GM12891 (cell line): ENCODE measurements around the gene PCDHGA1.
"Not testable (repeated sequence)": the region's sequence is repeated elsewhere in the genome, so short reads cannot be mapped to it uniquely, and the experiment has no call there.

Experiments used
- DNase-seq: peaks from one replicate; pipeline ENCODE4 v3.0.0; 2011; ENCODE audit warnings: low spot score; ENCODE audit not compliant: insufficient read length
- FAIRE-seq: peaks from 2 replicates; lab custom pipeline; 2011; peaks lifted over from hg19 to GRCh38; lab: Jason Lieb, UNC
- PAX5 ChIP-seq: IDR thresholded peaks from 2 replicates; pipeline ENCODE4 v1.6.1; 2011; ENCODE audit warnings: low read length, moderate library complexity, mild to moderate bottlenecking; ENCODE audit not compliant: insufficient read depth, severe bottlenecking
- POLR2A ChIP-seq: IDR thresholded peaks from 2 replicates; pipeline ENCODE4 v1.6.1; 2011; ENCODE audit warnings: low read depth, low read length, control low read depth
- POLR2AphosphoS5 ChIP-seq: IDR thresholded peaks from 2 replicates; pipeline ENCODE4 v1.6.1; 2011; ENCODE audit warnings: low read depth, low read length, control low read depth
- POU2F2 ChIP-seq: IDR thresholded peaks from 2 replicates; pipeline ENCODE4 v1.6.1; 2011; ENCODE audit warnings: low read depth, mild to moderate bottlenecking, control low read depth, low read length, moderate library complexity
- SPI1 ChIP-seq: IDR thresholded peaks from 2 replicates; pipeline ENCODE4 v1.6.1; 2011; ENCODE audit warnings: low read depth, low read length, control low read depth
- TAF1 ChIP-seq: IDR thresholded peaks from 2 replicates; pipeline ENCODE4 v1.6.1; 2011; ENCODE audit warnings: low read depth, low read length, control low read depth

Gene PCDHGA1

DNA sequence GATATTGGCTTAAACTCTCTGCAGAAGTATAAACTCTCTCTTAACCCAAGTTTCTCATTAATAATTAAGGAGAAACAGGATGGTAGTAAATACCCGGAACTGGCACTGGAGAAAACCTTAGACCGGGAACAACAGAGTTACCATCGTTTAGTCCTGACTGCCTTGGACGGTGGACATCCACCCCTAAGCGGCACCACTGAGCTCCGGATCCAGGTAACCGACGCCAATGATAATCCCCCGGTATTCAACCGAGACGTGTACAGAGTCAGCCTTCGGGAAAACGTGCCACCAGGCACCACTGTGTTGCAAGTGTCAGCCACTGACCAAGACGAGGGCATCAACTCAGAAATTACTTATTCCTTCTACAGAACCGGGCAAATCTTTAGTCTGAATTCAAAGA is 68.3 kb downstream of the PCDHGA1 start:
- DNase-seq = no peak
- no peak for FAIRE-seq
- TF ChIP-seq POLR2A = no peak
- TF ChIP-seq SPI1 = no peak
- no peak for TF ChIP-seq PAX5
- TF ChIP-seq POLR2AphosphoS5 = no peak
- no peak for TF ChIP-seq TAF1
- no peak for TF ChIP-seq POU2F2

DNA sequence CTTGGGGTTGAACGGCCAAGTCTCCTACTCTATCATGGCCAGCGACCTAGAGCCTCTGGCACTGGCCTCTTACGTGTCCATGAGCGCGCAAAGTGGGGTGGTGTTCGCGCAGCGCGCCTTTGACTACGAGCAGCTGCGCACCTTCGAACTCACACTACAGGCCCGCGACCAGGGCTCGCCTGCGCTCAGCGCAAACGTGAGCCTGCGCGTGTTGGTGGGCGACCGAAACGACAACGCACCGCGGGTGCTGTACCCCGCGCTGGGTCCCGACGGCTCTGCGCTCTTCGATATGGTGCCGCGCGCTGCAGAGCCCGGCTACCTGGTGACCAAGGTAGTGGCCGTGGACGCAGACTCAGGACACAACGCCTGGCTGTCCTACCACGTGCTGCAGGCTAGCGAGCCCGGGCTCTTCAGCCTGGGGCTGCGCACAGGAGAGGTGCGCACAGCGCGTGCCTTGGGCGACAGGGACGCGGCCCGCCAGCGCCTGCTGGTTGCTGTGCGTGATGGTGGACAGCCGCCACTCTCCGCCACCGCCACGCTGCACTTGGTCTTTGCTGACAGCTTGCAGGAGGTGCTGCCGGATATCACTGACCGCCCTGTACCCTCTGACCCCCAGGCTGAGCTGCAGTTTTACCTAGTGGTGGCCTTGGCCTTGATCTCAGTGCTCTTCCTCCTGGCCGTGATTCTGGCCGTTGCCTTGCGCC is 69.4 kb downstream of the PCDHGA1 start:
- FAIRE-seq = no peak
- no peak for DNase-seq
- no peak for TF ChIP-seq POU2F2
- TF ChIP-seq SPI1 = no peak
- TF ChIP-seq POLR2A = no peak
- TF ChIP-seq POLR2AphosphoS5 = no peak
- no peak for TF ChIP-seq PAX5
- no peak for TF ChIP-seq TAF1

DNA sequence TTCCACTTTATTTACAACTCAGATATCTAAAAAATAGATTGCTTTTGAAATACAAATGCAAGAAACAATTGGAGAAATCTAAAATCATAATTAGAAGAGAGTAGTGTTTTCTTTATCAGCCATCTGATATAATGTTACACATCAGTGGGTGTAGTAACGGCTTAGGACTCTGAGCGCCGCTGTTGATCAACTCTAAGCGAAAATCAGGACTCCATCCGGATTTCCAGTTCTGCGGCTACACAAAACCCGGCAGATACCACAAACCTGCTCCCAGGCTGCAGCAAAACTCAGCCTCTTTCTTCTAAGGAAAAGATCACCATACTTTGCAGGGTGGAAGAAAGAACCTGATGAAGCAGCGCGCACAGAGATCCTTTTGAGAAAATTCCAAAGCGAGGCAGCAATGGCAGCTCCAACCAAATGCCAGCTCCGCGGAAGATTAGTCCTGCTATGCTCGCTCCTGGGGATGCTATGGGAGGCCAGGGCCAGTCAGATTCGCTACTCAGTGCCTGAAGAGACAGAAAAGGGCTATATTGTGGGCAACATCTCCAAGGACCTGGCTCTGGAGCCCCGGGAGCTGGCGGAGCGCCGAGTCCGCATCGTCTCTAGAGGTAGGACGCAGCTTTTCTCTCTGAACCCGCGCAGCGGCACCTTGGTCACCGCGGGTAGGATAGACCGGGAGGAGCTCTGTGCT is 72.4 kb downstream of the PCDHGA1 start, which contains the start of gene PCDHGA9:
PCDHGA9 (plus strand) TSS at position 226 of the 691 bp plus-strand sequence; CDS start at position 401, 175 bp downstream.
- FAIRE-seq = no peak
- no peak for TF ChIP-seq TAF1
- no peak for TF ChIP-seq PAX5
- no peak for TF ChIP-seq POLR2A
- TF ChIP-seq SPI1 = no peak
- no peak for TF ChIP-seq POU2F2
- no peak for TF ChIP-seq POLR2AphosphoS5
- DNase-seq = no peak

DNA sequence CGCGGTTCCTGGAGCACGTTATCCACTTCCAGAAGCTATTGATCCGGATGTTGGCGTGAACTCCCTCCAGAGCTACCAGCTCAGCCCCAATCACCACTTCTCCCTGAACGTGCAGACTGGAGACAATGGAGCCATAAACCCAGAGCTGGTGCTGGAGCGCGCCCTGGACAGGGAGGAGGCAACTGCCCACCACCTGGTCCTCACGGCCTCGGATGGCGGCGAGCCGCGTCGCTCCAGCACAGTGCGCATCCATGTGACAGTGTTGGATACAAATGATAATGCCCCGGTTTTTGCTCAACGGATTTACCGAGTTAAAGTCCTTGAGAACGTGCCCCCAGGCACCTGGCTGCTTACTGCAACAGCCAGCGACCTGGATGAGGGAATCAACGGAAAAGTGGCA is 73.1 kb downstream of the PCDHGA1 start:
- FAIRE-seq = no peak
- DNase-seq = no peak
- no peak for TF ChIP-seq TAF1
- TF ChIP-seq SPI1 = no peak
- TF ChIP-seq POLR2AphosphoS5 = no peak
- no peak for TF ChIP-seq PAX5
- TF ChIP-seq POLR2A = no peak
- no peak for TF ChIP-seq POU2F2

DNA sequence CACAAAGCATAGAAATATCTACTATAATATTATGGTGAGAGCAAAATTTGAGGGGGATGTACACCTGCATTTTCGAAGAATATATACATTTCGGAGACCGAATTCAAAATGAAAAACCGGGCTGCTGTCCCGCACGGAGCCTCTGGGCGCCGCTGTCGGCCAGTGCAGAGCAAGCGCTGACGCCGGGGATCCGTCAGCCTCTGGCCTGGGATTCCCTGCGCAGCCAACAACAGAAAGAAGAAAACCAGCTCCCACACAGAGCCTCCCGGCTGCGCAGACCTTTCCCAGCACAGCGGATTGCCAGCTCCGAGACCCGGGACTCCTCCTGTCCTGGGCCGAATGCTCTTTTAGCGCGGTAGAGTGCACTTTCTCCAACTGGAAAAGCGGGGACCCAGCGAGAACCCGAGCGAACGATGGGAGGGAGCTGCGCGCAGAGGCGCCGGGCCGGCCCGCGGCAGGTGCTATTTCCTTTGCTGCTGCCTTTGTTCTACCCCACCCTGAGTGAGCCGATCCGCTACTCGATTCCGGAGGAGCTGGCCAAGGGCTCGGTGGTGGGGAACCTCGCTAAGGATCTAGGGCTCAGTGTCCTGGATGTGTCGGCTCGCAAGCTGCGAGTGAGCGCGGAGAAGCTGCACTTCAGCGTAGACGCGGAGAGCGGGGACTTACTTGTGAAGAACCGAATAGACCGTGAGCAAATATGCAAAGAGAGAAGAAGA is 77.6 kb downstream of the PCDHGA1 start, which contains the start of gene PCDHGB6:
PCDHGB6 (plus strand) TSS at position 232 of the 716 bp plus-strand sequence; CDS start at position 414, 182 bp downstream.
- not testable (repeated sequence) for DNase-seq

DNA sequence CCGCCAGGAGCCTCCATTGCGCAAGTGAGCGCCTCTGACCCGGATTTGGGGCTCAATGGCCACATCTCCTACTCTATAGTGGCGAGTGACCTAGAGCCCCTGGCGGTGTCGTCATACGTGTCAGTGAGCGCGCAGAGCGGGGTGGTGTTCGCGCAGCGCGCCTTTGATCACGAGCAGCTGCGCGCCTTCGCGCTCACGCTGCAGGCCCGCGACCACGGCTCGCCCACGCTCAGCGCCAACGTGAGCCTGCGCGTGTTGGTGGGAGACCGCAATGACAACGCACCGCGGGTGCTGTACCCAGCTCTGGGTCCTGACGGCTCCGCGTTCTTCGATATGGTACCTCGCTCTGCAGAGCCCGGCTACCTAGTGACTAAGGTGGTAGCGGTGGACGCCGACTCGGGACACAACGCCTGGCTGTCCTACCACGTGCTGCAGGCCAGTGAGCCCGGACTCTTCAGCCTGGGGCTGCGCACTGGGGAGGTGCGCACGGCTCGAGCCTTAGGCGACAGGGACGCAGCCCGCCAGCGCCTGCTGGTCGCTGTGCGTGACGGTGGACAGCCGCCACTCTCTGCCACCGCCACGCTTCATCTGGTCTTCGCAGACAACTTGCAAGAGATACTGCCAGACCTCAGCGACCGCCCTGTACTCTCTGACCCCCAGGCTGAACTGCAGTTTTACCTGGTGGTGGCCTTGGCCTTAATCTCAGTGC is 79.4 kb downstream of the PCDHGA1 start:
- TF ChIP-seq POU2F2 = no peak
- TF ChIP-seq POLR2AphosphoS5 = no peak
- no peak for TF ChIP-seq POLR2A
- TF ChIP-seq SPI1 = no peak
- TF ChIP-seq TAF1 = no peak
- no peak for TF ChIP-seq PAX5
- no peak for DNase-seq
- FAIRE-seq = no peak

More for the DNA sequence above, 77.6 kb downstream of the PCDHGA1 start, which contains the start of gene PCDHGB6:
- FAIRE-seq = not testable (repeated sequence)

DNA sequence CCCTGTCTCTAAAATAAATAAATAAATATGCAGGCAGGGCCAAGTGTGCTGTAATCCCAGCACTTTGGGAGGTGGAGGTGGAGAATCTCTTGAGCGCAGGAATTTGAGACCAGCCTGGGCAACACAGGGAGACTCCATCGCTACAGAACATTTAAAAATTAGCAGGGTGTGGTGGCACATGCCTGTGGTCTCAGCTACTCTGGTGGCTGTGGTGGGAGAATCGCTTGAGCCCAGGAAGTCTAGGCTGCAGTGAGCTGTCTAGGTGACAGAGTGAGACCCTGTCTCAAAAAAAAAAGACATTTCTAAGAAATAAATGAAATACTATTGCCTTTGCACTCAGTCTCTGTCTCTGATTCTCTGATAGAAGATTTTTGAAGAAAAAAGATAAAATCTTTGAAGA is 81.3 kb downstream of the PCDHGA1 start:
- no peak for DNase-seq
- TF ChIP-seq POLR2A = no peak
- TF ChIP-seq SPI1 = no peak
- no peak for TF ChIP-seq POU2F2
- no peak for TF ChIP-seq TAF1
- TF ChIP-seq PAX5 = no peak
- TF ChIP-seq POLR2AphosphoS5 = no peak

DNA sequence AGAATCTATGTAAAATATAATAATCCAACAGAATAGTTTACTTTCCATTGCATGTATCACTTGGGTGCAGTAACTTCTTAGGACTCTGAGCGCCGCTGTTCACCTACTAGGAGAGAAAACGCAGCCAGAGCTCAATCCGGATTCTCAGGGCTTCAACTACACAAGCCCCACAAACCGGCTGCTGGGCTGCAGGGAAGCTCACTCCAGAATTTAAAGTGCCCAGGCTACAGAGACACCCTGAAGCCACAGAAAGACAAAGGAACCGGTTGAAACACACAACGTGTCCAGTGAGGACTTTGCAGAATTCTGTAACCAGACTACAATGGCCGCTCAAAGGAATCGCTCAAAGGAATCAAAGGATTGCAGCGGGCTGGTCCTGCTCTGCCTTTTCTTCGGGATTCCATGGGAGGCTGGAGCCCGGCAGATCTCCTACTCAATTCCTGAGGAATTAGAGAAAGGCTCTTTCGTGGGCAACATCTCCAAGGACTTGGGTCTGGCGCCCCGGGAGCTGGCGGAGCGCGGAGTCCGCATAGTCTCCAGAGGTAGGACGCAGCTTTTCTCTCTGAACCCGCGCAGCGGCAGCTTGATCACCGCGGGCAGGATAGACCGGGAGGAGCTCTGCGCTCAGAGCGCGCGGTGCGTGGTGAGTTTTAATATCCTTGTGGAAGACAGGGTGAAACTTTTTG is 82.7 kb downstream of the PCDHGA1 start, which contains the start of gene PCDHGA10:
PCDHGA10 (plus strand) TSS at position 134 of the 686 bp plus-strand sequence; CDS start at position 323, 189 bp downstream.
- peak; percentile 61 for FAIRE-seq
- peak; percentile 70 for DNase-seq
- TF ChIP-seq PAX5 (no peak), POU2F2 (no peak), SPI1 (no peak), POLR2A (no peak), TAF1 (no peak), POLR2AphosphoS5 (no peak)

More for the DNA sequence above, 81.3 kb downstream of the PCDHGA1 start:
- FAIRE-seq = no peak
